Retinal pigment epithelial cell (primary cell): ENCODE results near the gene NRG3.

Experiments
- DNase-seq: peaks from one replicate; pipeline ENCODE4 v3.0.0-alpha.2; 2010; ENCODE audit warnings: low read depth
- H3K4me3 ChIP-seq: 2 replicates; pipeline ENCODE4 v1.5.1; 2011; ENCODE audit warnings: mild to moderate bottlenecking, low read length, control low read depth, moderate library complexity
- CTCF ChIP-seq: conservative IDR thresholded peaks from 2 replicates; pipeline ENCODE4 v1.5.1; 2011; ENCODE audit warnings: low read depth, low read length, control low read depth, inconsistent platforms

The NRG3 gene

GRCh38 chr10:82742898-82743297, 867.9 kb downstream of the NRG3 start:
- no peak for DNase-seq
- no peak for TF ChIP-seq CTCF
- H3K4me3 ChIP-seq = no peak overlapping the region

- DNase-seq = no peak
- H3K4me3 ChIP-seq = no peak overlapping the region
- TF ChIP-seq CTCF = no peak
Measured at GRCh38 chr10:82750538-82750937, 875.5 kb downstream of the NRG3 start.

- H3K4me3 ChIP-seq = no peak overlapping the region
- no peak for DNase-seq
- no peak for TF ChIP-seq CTCF
Measured at GRCh38 chr10:82757397-82757796, 882.4 kb downstream of the NRG3 start.

GRCh38 chr10:82757901-82758300, 882.9 kb downstream of the NRG3 start:
- no peak for DNase-seq
- no peak for TF ChIP-seq CTCF
- no peak overlapping the region for H3K4me3 ChIP-seq

GRCh38 chr10:82759050-82759449, 884.1 kb downstream of the NRG3 start:
- no peak for TF ChIP-seq CTCF
- DNase-seq = no peak
- no peak overlapping the region for H3K4me3 ChIP-seq

GRCh38 chr10:82762641-82763040, 887.6 kb downstream of the NRG3 start:
- no peak for DNase-seq
- TF ChIP-seq CTCF = no peak
- H3K4me3 ChIP-seq = no peak overlapping the region

- no peak for DNase-seq
- H3K4me3 ChIP-seq = no peak overlapping the region
Measured at GRCh38 chr10:82768040-82768439, 893.0 kb downstream of the NRG3 start.

More at GRCh38 chr10:82768040-82768439, 893.0 kb downstream of the NRG3 start:
- TF ChIP-seq CTCF = no peak
